DOHH2 (cell line): Measurements from ENCODE around the gene FAM25G.

Experiments
- CTCF ChIP-seq: fragments of 200-600 bp; sonication (generic); IDR thresholded peaks from one replicate; pipeline ENCODE4 v1.5.1; 2014; ENCODE audit warnings: antibody characterized with exemption, mild to moderate bottlenecking, low read depth, low read length; ENCODE audit not compliant: poor library complexity, severe bottlenecking
- EZH2phosphoT487 ChIP-seq: fragments of 200-600 bp; sonication (generic); IDR thresholded peaks from 2 replicates; pipeline ENCODE4 v1.6.1; 2017; ENCODE audit warnings: borderline replicate concordance, mild to moderate bottlenecking, antibody characterized with exemption, low read length, moderate library complexity, mixed read lengths

GRCh38 chr10:47451273-47451997 lies 40.1 kb downstream of the FAM25G start:
- no peak for TF ChIP-seq CTCF
- no peak for TF ChIP-seq EZH2phosphoT487
